ENCODE results near the gene GNG10. TPM values are rescaled to one million over a fixed set of nuclear protein-coding genes. Genes with fewer than 3 reads are reported as not detected.

Gene GNG10
- total and polyA plus RNA-seq, 7 donors, result 12.0 to 22.3 (median 15.4) TPM

DNA sequence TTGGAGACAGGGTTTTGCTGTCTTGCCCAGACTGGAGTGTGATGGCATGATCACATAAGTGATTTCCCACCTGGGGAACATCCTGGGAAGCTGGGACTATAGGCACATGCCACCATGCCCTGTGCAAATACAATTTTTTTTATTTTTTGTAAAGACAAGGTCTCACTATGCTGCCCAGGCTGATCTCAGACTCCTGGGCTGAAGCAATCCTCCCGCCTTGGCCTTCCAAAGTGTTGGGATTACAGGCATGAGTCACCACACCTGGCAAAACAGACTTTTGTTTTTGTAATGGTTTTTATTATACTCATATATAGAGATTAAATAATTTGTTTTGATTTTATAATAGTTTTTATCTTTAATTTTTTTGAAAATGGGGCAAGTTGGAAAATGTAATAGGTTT is 15.6 kb upstream of the GNG10 start:
- Histone ChIP-seq H3K4me1 (no peaks in the 10 kb centered on the region), H3K27ac (no peak overlapping the region), H3K4me3 (no peak overlapping the region), H3K27me3 (ENCODE audit: insufficient read depth in 3 of 3, low read length in 2 of 3) (no peaks in the 10 kb centered on the region), H3K36me3 (ENCODE audit: insufficient read depth in 1 of 2, low read depth in 1 of 2) (peaks cover 9 to 48% of the 10 kb centered on the region in 2 donors), H3K9me3 (no peaks in the 10 kb centered on the region)
- intact Hi-C loops (cut with DNase I), result no loop called here
- 87 to 100% (median 95%) methylated on average over 1 of the region's 1 CpG for WGBS, 3 donors
- TF ChIP-seq, protein P1, sequence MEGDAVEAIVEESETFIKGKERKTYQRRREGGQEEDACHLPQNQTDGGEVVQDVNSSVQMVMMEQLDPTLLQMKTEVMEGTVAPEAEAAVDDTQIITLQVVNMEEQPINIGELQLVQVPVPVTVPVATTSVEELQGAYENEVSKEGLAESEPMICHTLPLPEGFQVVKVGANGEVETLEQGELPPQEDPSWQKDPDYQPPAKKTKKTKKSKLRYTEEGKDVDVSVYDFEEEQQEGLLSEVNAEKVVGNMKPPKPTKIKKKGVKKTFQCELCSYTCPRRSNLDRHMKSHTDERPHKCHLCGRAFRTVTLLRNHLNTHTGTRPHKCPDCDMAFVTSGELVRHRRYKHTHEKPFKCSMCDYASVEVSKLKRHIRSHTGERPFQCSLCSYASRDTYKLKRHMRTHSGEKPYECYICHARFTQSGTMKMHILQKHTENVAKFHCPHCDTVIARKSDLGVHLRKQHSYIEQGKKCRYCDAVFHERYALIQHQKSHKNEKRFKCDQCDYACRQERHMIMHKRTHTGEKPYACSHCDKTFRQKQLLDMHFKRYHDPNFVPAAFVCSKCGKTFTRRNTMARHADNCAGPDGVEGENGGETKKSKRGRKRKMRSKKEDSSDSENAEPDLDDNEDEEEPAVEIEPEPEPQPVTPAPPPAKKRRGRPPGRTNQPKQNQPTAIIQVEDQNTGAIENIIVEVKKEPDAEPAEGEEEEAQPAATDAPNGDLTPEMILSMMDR (IDR thresholded peaks at IDR 0.05), result no peak
- DNase-seq (no peak), ATAC-seq (no peak)

- intact Hi-C loops (cut with DNase I), result no loop called here
- peaks cover 9 to 48% of the 10 kb centered on the region in 2 donors for H3K36me3 ChIP-seq (ENCODE audit: insufficient read depth in 1 of 2, low read depth in 1 of 2)
- ATAC-seq, result no peak
- no peak for DNase-seq
- no peak overlapping the region for H3K27ac ChIP-seq
- no peaks in the 10 kb centered on the region for H3K27me3 ChIP-seq (ENCODE audit: insufficient read depth in 3 of 3, low read length in 2 of 3)
- H3K9me3 ChIP-seq, result no peaks in the 10 kb centered on the region
- WGBS, 3 donors, result 82 to 84% (median 84%) methylated on average over 2 of the region's 2 CpGs
- H3K4me1 ChIP-seq, result no peaks in the 10 kb centered on the region
- H3K4me3 ChIP-seq, result no peak overlapping the region
- TF ChIP-seq, protein P1 (IDR thresholded peaks at IDR 0.05), result no peak
Measured at GRCh38 chr9:111646417-111646816, 15.0 kb upstream of the GNG10 start.

DNA sequence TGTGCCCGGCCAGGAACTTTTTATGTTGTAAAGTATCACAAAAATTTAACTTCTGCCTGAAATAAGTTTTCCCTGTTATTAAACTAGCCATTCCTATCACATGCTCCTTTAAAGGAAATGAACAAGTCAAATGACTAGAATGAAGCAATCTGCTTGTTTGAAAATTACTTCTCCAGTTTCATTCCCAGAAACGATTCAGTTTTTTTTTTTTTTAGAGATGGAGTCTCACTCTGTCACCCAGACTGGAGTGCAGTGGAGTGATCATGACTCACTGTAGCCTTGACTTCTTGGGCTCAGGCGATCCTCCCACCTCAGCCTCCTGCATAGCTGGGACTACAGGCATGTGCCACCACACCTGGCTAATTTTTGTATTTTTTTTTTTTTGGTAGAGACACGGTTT is 13.3 kb upstream of the GNG10 start:
- no peak for DNase-seq
- no peak overlapping the region for H3K4me3 ChIP-seq
- H3K27ac ChIP-seq, result no peak overlapping the region
- no peaks in the 10 kb centered on the region for H3K9me3 ChIP-seq
- no peaks in the 10 kb centered on the region for H3K4me1 ChIP-seq
- no peaks in the 10 kb centered on the region for H3K27me3 ChIP-seq (ENCODE audit: insufficient read depth in 3 of 3, low read length in 2 of 3)
- peaks cover 8 to 50% of the 10 kb centered on the region in 2 donors for H3K36me3 ChIP-seq (ENCODE audit: insufficient read depth in 1 of 2, low read depth in 1 of 2)
- ATAC-seq, result no peak
- 79 to 82% (median 79%) methylated on average over 4 of the region's 4 CpGs for WGBS, 3 donors
- intact Hi-C loops (cut with DNase I), result no loop called here
- TF ChIP-seq, protein P1 (IDR thresholded peaks at IDR 0.05), result no peak

- ATAC-seq (no peak), DNase-seq (no peak)
- intact Hi-C loops (cut with DNase I), result no loop called here
- Histone ChIP-seq H3K27ac (no peak overlapping the region), H3K27me3 (ENCODE audit: insufficient read depth in 3 of 3, low read length in 2 of 3) (no peaks in the 10 kb centered on the region), H3K4me3 (no peak overlapping the region), H3K4me1 (no peaks in the 10 kb centered on the region), H3K36me3 (ENCODE audit: insufficient read depth in 1 of 2, low read depth in 1 of 2) (peaks cover 7 to 57% of the 10 kb centered on the region in 2 donors), H3K9me3 (no peaks in the 10 kb centered on the region)
- 95 to 96% (median 96%) methylated on average over 4 of the region's 4 CpGs for WGBS, 3 donors
- TF ChIP-seq, protein P1 (IDR thresholded peaks at IDR 0.05), result no peak
Measured at GRCh38 chr9:111649016-111649415, 12.4 kb upstream of the GNG10 start.

- H3K27me3 ChIP-seq (ENCODE audit: insufficient read depth in 3 of 3, low read length in 2 of 3), result no peaks in the 10 kb centered on the region
- intact Hi-C loops (cut with DNase I), result no loop called here
- TF ChIP-seq, protein P1 (IDR thresholded peaks at IDR 0.05), result no peak
- no peaks in the 10 kb centered on the region for H3K9me3 ChIP-seq
- H3K4me3 ChIP-seq, result no peak overlapping the region
- H3K36me3 ChIP-seq (ENCODE audit: insufficient read depth in 1 of 2, low read depth in 1 of 2), result peaks cover 0 to 22% of the 10 kb centered on the region in 2 donors
- WGBS, 3 donors, result 55 to 77% (median 64%) methylated on average over 6 of the region's 6 CpGs
- H3K4me1 ChIP-seq, result peaks cover under 1% of the 10 kb centered on the region
- H3K27ac ChIP-seq, result no peak overlapping the region
- ATAC-seq (no peak), DNase-seq (no peak)
Measured at GRCh38 chr9:111657051-111657450, 4.4 kb upstream of the GNG10 start.
